A549 (cell line): ENCODE measurements around the gene KHDRBS2. TPM values are rescaled to one million over a fixed set of nuclear protein-coding genes. Genes with fewer than 3 reads are reported as not detected.

Experiments used
- ATAC-seq, 2 experiments: fragments of 200-7000 bp in 1 of 2; fragments of >200 bp in 1 of 2; cut with Nextera tagmentation in 1 of 2; cut with Tn5 transposase in 1 of 2; 3 replicates each; pipeline versions ENCODE4 v1.8.0 to v1.9.1; 2018 to 2020; ENCODE audit warnings: mild to moderate bottlenecking in 1 of 2, moderate library complexity in 1 of 2
- CTCF ChIA-PET: fragments of 300-600 bp; sonication (Branson Sonifier 250); formaldehyde crosslinking; extraction: SDS; loops from one replicate; lab custom pipeline; 2021; ENCODE audit warnings: antibody characterized with exemption, inconsistent platforms; lab: Yijun Ruan, JAX
- POLR2A ChIA-PET: fragments of 350-600 bp; formaldehyde crosslinking; extraction: SDS; loops from one replicate; lab custom pipeline; 2021; ENCODE audit warnings: antibody characterized with exemption, inconsistent platforms; lab: Yijun Ruan, JAX
- DNase-seq, 2 experiments: peaks; one replicate each; pipeline versions ENCODE4 v3.0.0 to v3.0.0-alpha.2; 2011 to 2016; ENCODE audit warnings: low read depth in 1 of 2, low spot score in 1 of 2
- FAIRE-seq: peaks from 2 replicates; lab custom pipeline; 2011; peaks lifted over from hg19 to GRCh38; lab: Jason Lieb, UNC
- H3K27ac ChIP-seq, 2 experiments: fragments of >200 bp; sonication (Bioruptor Twin); formaldehyde crosslinking; 3 replicates each; pipeline ENCODE4 v1.5.1; 2016 to 2017
- H3K4me1 ChIP-seq: fragments of >200 bp; sonication (Bioruptor Twin); formaldehyde crosslinking; 3 replicates; pipeline ENCODE4 v1.6.1; 2016
- H3K4me2 ChIP-seq: fragments of >200 bp; sonication (Bioruptor Twin); formaldehyde crosslinking; 3 replicates; pipeline ENCODE4 v1.6.1; 2016
- H3K4me3 ChIP-seq: fragments of >200 bp; sonication (Bioruptor Twin); formaldehyde crosslinking; 3 replicates; pipeline ENCODE4 v1.5.1; 2016
- H3K9me3 ChIP-seq: fragments of >200 bp; sonication (Bioruptor Twin); formaldehyde crosslinking; 3 replicates; pipeline ENCODE4 v1.6.1; 2016
- BHLHE40 ChIP-seq: IDR thresholded peaks from 2 replicates; pipeline ENCODE4 v1.6.1; 2012; ENCODE audit warnings: low read depth, low read length, inconsistent platforms
- CEBPB ChIP-seq, 2 experiments: fragments of >200 bp in 1 of 2; sonication (Bioruptor Twin) in 1 of 2; formaldehyde crosslinking in 1 of 2; IDR thresholded peaks; 2 replicates each; pipeline ENCODE4 v1.6.1; 2012 to 2016
- CHD4 ChIP-seq: fragments of 200-600 bp; sonication (generic); IDR thresholded peaks from 2 replicates; pipeline ENCODE4 v1.6.1; 2016; ENCODE audit warnings: antibody characterized with exemption, mild to moderate bottlenecking, borderline replicate concordance
- EP300 ChIP-seq, 2 experiments: fragments of >200 bp; sonication (Bioruptor Twin); formaldehyde crosslinking; IDR thresholded peaks; 2 replicates in 1 of 2; 3 replicates in 1 of 2; pipeline ENCODE4 v1.6.1; 2016 to 2017
- FOSB ChIP-seq: fragments of 250-450 bp; sonication (Bioruptor Pico); IDR thresholded peaks from 2 replicates; pipeline ENCODE4 v1.5.0; 2020; ENCODE audit warnings: mild to moderate bottlenecking, moderate library complexity
- HDAC2 ChIP-seq: fragments of 200-600 bp; sonication (generic); IDR thresholded peaks from 2 replicates; pipeline ENCODE4 v1.6.1; 2016
- HOXA7 ChIP-seq: fragments of 250-450 bp; sonication (Bioruptor Pico); IDR thresholded peaks from 2 replicates; pipeline ENCODE4 v1.5.0; 2020; ENCODE audit warnings: mild to moderate bottlenecking, moderate library complexity
- JUN ChIP-seq, 2 experiments: fragments of >200 bp; sonication (Bioruptor Twin); formaldehyde crosslinking; IDR thresholded peaks; 2 replicates in 1 of 2; 3 replicates in 1 of 2; pipeline ENCODE4 v1.6.1; 2016 to 2017
- MAFK ChIP-seq: fragments of 450-650 bp; IDR thresholded peaks from 2 replicates; pipeline ENCODE4 v1.6.1; 2014; ENCODE audit not compliant: partially characterized antibody
- MAZ ChIP-seq: fragments of 150-350 bp; IDR thresholded peaks from 2 replicates; pipeline ENCODE4 v1.6.1; 2014; ENCODE audit warnings: antibody characterized with exemption, low read depth, low read length, borderline replicate concordance
- PHF8 ChIP-seq: fragments of 200-600 bp; sonication (generic); IDR thresholded peaks from 2 replicates; pipeline ENCODE4 v1.6.1; 2016; ENCODE audit warnings: low read depth, mild to moderate bottlenecking, antibody characterized with exemption, moderate library complexity, borderline replicate concordance
- POLR2A ChIP-seq: IDR thresholded peaks from 2 replicates; pipeline ENCODE4 v1.6.1; 2012; ENCODE audit warnings: mild to moderate bottlenecking, low read length
- RAD21 ChIP-seq, 2 experiments: fragments of >200 bp in 1 of 2; sonication (Bioruptor Twin) in 1 of 2; formaldehyde crosslinking in 1 of 2; IDR thresholded peaks in 1 of 2; conservative IDR thresholded peaks in 1 of 2; 2 replicates in 1 of 2; 3 replicates in 1 of 2; pipeline ENCODE4 v1.6.1; 2012 to 2018; ENCODE audit warnings: inconsistent platforms in 1 of 2
- RARB ChIP-seq: fragments of 250-450 bp; sonication (Bioruptor Pico); IDR thresholded peaks from 2 replicates; pipeline ENCODE4 v1.8.0; 2021; ENCODE audit warnings: mild to moderate bottlenecking, moderate library complexity
- RCOR1 ChIP-seq: fragments of 150-350 bp; IDR thresholded peaks from 2 replicates; pipeline ENCODE4 v1.6.1; 2014; ENCODE audit warnings: antibody characterized with exemption, low read length, low read depth
- RNF2 ChIP-seq: fragments of 200-600 bp; sonication (generic); IDR thresholded peaks from 2 replicates; pipeline ENCODE4 v1.6.1; 2016; ENCODE audit warnings: low read depth, mild to moderate bottlenecking, antibody characterized with exemption, moderate library complexity, borderline replicate concordance
- ZFP36 ChIP-seq: fragments of 450-650 bp; IDR thresholded peaks from 2 replicates; pipeline ENCODE4 v1.6.1; 2014; ENCODE audit warnings: borderline replicate concordance; ENCODE audit not compliant: partially characterized antibody
- WGBS: methylation state at CpG from one replicate; pipeline ENCODE4 v1.1.6; 2017; ENCODE audit errors: missing lambda C conversion rate; 5-methylcytosine and 5-hydroxymethylcytosine counted together
- polyA plus RNA-seq, 4 experiments: library from polyadenylated mRNA; depleted of rRNA in 3 of 4; stranded (reverse); fragments of >200 nt; fragmentation: RNase III in 1 of 4; extraction: RNeasy Plus Mini Kit Qiagen cat#74134 plus additional on column Dnase treatment in 1 of 4; gene quantifications; 2 replicates in 3 of 4; 3 replicates in 1 of 4; pipeline ENCODE4 v1.2.3, GENCODE V29; 2011 to 2017
- TF ChIP-seq, protein P1 (sequence below): fragments of 250-450 bp; sonication (Bioruptor Pico); IDR thresholded peaks from 2 replicates; pipeline ENCODE4 v1.5.0; 2021; ENCODE audit warnings: mild to moderate bottlenecking, moderate library complexity, borderline replicate concordance
- TF ChIP-seq, protein P2 (sequence below): fragments of 150-350 bp; IDR thresholded peaks from 2 replicates; pipeline ENCODE4 v1.6.1; 2014; ENCODE audit warnings: low read depth, mild to moderate bottlenecking, low read length
- TF ChIP-seq, protein P3 (sequence below): fragments of 200-600 bp; sonication (generic); IDR thresholded peaks from 2 replicates; pipeline ENCODE4 v1.6.1; 2016; ENCODE audit warnings: antibody characterized with exemption, mild to moderate bottlenecking, moderate library complexity
- TF ChIP-seq, protein P4 (sequence below): IDR thresholded peaks from 2 replicates; pipeline ENCODE4 v1.6.1; 2012
- TF ChIP-seq, protein P5 (sequence below): fragments of 250-450 bp; sonication (Bioruptor Pico); IDR thresholded peaks from 2 replicates; pipeline ENCODE4 v1.5.0; 2020; ENCODE audit warnings: low read depth, mild to moderate bottlenecking, moderate library complexity

KHDRBS2 gene
- polyA plus RNA-seq, 2 of the 4 experiments (the other 2 are of a cell fraction) = not detected

DNA sequence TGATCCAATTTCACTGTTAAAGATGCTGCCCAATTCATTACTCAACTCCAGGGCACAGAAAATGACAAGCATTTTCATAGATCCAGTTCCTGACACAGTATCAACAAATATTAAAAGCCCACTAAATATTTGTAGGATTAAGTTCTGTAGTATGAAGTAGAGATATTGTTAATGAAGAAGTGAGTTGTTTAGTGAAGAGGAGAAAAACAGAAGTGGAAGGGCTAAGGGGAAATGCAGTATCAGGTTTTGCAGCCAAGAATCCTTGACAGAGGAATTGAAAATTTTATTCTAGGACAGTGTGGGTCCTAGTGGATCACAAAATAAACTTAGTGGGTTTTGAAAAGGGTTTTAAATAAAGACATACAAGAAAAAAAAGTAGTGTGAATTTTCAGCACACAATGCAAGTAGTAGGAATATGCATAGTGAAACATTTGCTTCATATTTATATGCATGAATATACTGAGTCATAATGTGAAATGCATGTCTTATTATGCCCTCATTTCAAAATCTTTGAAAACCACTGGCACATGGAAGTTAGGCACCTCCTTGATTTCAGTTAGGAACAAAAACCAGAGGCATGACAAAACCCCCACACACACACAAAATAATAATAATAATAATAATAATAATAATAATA, 338.6 kb downstream of the KHDRBS2 start:
- Histone ChIP-seq H3K9me3 (no peaks in the 10 kb centered on the region), H3K4me3 (no peak overlapping the region), H3K4me1 (no peaks in the 10 kb centered on the region), H3K27ac (no peak overlapping the region), H3K4me2 (no peak overlapping the region)
- ATAC-seq = no peak
- POLR2A ChIA-PET = no interaction called here
- FAIRE-seq = no peak
- TF ChIP-seq PHF8 (no peak), RARB (CRISPR knock-in tag) (no peak), HOXA7 (CRISPR knock-in tag) (no peak), MAZ (no peak), CHD4 (no peak), JUN (IDR thresholded peaks at IDR 0.05) (no peak)
- TF ChIP-seq, protein P1, sequence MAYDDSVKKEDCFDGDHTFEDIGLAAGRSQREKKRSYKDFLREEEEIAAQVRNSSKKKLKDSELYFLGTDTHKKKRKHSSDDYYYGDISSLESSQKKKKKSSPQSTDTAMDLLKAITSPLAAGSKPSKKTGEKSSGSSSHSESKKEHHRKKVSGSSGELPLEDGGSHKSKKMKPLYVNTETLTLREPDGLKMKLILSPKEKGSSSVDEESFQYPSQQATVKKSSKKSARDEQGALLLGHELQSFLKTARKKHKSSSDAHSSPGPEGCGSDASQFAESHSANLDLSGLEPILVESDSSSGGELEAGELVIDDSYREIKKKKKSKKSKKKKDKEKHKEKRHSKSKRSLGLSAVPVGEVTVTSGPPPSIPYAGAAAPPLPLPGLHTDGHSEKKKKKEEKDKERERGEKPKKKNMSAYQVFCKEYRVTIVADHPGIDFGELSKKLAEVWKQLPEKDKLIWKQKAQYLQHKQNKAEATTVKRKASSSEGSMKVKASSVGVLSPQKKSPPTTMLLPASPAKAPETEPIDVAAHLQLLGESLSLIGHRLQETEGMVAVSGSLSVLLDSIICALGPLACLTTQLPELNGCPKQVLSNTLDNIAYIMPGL (CRISPR knock-in tag) = no peak
- CTCF ChIA-PET = no interaction called here
- no peak for DNase-seq

DNA sequence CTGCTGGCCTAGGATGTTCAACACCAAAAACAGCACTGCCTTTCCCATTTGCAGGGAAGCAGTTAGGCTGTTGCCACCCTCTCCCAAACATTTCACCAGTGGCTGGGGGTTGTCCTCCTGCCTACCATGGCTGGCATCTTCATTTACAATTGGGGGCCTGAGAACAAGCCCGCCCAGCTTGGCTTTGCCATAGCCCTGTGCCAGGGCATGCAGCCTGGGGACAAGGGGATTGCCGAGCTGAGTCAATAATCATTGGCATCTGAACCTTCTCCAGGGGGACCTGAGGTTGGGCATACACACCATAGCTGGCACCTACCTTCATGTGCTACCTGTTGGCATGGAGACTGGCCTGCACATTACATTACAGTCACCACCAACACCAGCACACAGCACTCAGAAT, 345.1 kb downstream of the KHDRBS2 start:
- Histone ChIP-seq H3K4me2 (no peak overlapping the region), H3K4me1 (no peaks in the 10 kb centered on the region), H3K9me3 (no peaks in the 10 kb centered on the region), H3K4me3 (no peak overlapping the region), H3K27ac (no peak overlapping the region)
- ChIA-PET POLR2A (no interaction called here), CTCF (no interaction called here)
- ATAC-seq = no peak
- TF ChIP-seq RAD21 (conservative IDR thresholded peaks at IDR 0.05 in 1 of 2, IDR thresholded peaks at IDR 0.05 in 1 of 2) = no peak
- TF ChIP-seq HDAC2 = no peak
- TF ChIP-seq, protein P2, sequence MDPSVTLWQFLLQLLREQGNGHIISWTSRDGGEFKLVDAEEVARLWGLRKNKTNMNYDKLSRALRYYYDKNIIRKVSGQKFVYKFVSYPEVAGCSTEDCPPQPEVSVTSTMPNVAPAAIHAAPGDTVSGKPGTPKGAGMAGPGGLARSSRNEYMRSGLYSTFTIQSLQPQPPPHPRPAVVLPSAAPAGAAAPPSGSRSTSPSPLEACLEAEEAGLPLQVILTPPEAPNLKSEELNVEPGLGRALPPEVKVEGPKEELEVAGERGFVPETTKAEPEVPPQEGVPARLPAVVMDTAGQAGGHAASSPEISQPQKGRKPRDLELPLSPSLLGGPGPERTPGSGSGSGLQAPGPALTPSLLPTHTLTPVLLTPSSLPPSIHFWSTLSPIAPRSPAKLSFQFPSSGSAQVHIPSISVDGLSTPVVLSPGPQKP = no peak
- no peak for TF ChIP-seq RNF2
- no peak for TF ChIP-seq FOSB (CRISPR knock-in tag)
- no peak for TF ChIP-seq MAFK
- TF ChIP-seq CHD4 = no peak
- no peak for TF ChIP-seq HOXA7 (CRISPR knock-in tag)
- no peak for TF ChIP-seq ZFP36
- no peak for TF ChIP-seq BHLHE40
- TF ChIP-seq, protein P3, sequence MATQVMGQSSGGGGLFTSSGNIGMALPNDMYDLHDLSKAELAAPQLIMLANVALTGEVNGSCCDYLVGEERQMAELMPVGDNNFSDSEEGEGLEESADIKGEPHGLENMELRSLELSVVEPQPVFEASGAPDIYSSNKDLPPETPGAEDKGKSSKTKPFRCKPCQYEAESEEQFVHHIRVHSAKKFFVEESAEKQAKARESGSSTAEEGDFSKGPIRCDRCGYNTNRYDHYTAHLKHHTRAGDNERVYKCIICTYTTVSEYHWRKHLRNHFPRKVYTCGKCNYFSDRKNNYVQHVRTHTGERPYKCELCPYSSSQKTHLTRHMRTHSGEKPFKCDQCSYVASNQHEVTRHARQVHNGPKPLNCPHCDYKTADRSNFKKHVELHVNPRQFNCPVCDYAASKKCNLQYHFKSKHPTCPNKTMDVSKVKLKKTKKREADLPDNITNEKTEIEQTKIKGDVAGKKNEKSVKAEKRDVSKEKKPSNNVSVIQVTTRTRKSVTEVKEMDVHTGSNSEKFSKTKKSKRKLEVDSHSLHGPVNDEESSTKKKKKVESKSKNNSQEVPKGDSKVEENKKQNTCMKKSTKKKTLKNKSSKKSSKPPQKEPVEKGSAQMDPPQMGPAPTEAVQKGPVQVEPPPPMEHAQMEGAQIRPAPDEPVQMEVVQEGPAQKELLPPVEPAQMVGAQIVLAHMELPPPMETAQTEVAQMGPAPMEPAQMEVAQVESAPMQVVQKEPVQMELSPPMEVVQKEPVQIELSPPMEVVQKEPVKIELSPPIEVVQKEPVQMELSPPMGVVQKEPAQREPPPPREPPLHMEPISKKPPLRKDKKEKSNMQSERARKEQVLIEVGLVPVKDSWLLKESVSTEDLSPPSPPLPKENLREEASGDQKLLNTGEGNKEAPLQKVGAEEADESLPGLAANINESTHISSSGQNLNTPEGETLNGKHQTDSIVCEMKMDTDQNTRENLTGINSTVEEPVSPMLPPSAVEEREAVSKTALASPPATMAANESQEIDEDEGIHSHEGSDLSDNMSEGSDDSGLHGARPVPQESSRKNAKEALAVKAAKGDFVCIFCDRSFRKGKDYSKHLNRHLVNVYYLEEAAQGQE = no peak
- no peak for TF ChIP-seq POLR2A
- no peak for TF ChIP-seq CEBPB (IDR thresholded peaks at IDR 0.05)
- TF ChIP-seq EP300 (IDR thresholded peaks at IDR 0.05) = no peak
- TF ChIP-seq RCOR1 = no peak
- no peak for TF ChIP-seq PHF8
- TF ChIP-seq MAZ = no peak
- TF ChIP-seq, protein P4, sequence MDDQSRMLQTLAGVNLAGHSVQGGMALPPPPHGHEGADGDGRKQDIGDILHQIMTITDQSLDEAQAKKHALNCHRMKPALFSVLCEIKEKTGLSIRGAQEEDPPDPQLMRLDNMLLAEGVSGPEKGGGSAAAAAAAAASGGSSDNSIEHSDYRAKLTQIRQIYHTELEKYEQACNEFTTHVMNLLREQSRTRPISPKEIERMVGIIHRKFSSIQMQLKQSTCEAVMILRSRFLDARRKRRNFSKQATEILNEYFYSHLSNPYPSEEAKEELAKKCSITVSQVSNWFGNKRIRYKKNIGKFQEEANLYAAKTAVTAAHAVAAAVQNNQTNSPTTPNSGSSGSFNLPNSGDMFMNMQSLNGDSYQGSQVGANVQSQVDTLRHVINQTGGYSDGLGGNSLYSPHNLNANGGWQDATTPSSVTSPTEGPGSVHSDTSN = no peak
- TF ChIP-seq, protein P5, sequence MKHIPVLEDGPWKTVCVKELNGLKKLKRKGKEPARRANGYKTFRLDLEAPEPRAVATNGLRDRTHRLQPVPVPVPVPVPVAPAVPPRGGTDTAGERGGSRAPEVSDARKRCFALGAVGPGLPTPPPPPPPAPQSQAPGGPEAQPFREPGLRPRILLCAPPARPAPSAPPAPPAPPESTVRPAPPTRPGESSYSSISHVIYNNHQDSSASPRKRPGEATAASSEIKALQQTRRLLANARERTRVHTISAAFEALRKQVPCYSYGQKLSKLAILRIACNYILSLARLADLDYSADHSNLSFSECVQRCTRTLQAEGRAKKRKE (CRISPR knock-in tag) = no peak
- no peak for FAIRE-seq
- DNase-seq = no peak
- WGBS = 0% methylated on average over 1 of the region's 2 CpGs
